Inferior parietal cortex (tissue), 1 donor: ENCODE results near the gene GJA3.

Source experiments
- DNase-seq: peaks from one replicate; pipeline ENCODE4 v3.0.0-alpha.2; 2016; ENCODE audit errors: extremely low spot score

GJA3 gene

GRCh38 chr13:20151016-20151415 lies 9.8 kb downstream of the GJA3 start:
- no peak for DNase-seq

DNA sequence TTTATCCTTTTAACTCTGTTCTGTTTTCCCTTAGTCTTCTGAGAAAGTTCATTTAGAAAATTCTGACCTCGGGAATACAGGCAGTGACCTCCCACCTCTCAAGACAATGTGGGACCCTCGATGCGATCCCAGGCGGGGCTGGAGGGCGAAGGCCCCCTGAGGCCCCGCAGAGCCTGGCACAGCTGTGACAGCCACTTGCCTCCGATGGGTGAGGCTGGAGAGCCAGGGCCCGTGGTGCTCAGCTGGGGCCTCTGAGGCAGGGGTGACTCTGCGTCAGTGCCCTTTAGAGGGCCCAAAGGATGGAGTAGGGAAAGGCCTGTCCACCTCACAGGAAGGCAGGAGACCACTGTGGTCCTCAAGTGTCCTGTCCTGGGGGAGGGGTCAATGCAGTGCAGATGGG lies 10.3 kb downstream of the GJA3 start:
- no peak for DNase-seq

DNA sequence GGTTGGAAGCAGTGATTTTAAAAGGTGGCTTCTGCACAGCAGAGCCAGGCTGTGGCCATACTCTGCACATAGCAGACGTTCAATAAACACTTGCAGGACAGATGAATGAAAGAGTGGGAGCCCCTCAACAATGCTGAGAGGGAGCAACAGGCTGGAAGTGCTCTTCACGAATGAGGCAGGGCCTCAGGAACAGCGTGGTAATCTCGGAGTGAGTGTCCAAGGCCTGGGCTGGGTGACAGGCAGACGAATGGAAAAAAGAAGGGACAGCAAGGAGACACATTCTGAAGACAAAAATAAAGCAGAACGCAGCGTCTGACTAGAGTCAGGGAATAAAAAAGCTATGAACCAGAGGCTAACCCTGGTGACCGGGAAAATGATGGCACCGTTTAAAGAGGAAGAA lies 11.1 kb downstream of the GJA3 start:
- DNase-seq: no peak

DNA sequence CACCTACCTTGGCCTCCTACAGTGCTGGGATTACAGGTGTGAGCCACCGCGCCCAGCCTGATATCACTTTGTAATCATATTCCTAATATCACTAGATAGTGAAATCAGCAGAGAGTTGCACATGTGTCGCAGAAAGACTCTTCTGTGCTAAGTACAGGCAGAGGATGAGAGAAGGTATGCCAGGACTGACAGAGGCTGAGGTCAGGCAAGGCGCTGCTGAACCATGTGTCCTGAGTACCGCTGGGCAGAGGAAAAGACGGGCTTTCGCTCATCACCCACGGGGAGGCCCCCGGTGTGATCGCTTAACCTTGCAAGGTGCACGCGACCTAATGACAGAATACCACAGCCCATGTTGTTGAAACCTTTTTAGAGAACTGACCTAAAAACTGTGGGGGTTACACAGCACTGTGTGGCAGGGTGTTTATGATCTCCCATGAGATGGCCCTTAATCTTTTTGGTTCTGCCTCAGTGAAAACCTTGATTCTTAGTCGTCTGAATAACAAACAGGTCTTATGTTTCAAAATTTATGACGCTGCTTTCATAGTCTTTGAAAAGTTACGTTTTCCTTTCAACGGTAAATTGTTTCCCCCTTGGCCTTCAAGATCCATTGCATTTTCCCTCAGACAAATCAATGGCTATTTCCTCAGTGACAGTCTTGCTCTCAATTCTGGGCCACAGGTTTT lies 12.2 kb downstream of the GJA3 start:
- DNase-seq: no peak

DNA sequence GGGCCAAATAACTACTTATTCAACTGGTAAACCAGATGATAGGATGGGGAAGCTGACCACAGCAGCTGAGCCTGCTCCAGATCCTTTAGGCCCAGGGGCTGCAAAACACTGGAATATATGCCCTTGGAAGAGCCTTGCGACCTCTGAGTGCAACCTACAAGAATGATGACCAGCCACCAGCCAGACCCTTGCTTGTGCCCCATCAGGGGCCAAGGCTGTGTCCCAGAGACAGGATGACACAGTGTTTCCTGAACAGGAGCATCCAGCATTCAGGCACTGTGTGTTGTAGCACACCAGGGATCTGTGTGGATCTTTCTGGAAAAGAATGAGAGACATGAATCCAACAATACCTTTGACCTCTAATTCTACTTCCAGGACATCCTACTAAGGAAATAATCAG lies 14.5 kb downstream of the GJA3 start:
- no peak for DNase-seq

DNA sequence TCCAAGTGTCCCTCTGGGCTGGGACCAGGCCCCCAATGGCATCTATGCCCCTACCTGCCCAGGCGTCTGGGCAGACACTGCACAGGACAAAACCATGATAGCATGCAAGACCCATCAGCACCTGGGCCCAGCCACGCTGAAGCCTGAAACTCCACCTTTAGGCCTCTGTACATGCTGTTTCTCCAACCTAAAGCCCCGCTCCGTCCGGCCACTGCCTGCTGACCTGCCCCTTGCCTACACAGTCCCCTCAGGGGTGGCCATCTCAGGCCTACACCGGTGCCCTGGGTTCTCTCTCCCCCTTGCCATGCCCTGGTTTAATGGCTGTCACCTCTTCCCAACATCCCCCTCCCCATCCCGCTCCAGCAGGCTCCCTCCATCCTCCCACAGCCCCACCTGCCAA lies 15.3 kb downstream of the GJA3 start:
- DNase-seq: no peak

- DNase-seq: no peak
These were observed 16.6 kb downstream of the GJA3 start for GRCh38 chr13:20144141-20144850.

- no peak for DNase-seq
These were observed 17.8 kb downstream of the GJA3 start for GRCh38 chr13:20142927-20143480.

DNA sequence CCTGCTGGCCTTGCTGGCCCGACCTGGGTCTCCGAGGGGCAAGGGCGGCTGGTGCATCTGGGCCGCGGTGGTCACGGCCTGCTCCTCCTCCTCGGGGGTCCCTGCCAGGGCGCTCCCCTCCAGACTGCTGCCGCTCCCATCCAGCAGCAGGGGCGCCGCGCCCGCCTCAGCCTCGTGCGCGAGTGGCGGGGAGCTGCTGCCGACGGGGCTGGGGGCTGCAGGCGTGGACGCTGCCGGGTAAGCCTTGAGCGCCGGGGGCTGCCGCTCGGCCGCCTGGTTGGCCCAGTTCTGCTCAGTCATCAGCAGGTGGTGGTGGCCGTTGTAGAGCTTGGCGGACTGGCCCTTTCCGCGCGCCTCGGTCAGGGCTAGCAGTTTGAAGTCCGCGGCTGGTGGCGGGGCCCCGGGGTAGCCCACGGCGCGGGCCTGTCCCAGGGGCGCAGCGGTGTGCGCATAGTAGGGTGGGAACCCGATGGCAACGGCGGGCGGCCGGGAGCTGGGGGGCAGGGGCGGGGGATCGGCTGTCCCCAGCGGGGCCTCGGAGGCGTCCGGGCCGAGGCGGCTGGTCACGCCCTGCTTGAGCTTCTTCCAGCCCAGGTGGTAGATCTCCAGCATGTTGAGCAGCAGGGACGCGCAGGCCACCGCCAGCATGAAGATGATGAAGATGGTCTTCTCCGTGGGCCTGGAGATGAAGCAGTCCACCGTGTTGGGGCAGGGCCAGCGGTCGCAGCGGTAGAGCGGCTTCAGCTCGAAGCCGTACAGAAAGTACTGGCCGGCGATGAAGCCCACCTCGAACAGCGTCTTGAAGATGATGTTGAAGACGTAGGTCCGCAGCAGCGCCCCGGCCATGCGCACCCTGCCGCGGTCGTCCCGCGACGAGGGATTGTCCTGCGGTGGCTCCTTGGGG lies 18.6 kb downstream of the GJA3 start:
- no peak for DNase-seq

DNA sequence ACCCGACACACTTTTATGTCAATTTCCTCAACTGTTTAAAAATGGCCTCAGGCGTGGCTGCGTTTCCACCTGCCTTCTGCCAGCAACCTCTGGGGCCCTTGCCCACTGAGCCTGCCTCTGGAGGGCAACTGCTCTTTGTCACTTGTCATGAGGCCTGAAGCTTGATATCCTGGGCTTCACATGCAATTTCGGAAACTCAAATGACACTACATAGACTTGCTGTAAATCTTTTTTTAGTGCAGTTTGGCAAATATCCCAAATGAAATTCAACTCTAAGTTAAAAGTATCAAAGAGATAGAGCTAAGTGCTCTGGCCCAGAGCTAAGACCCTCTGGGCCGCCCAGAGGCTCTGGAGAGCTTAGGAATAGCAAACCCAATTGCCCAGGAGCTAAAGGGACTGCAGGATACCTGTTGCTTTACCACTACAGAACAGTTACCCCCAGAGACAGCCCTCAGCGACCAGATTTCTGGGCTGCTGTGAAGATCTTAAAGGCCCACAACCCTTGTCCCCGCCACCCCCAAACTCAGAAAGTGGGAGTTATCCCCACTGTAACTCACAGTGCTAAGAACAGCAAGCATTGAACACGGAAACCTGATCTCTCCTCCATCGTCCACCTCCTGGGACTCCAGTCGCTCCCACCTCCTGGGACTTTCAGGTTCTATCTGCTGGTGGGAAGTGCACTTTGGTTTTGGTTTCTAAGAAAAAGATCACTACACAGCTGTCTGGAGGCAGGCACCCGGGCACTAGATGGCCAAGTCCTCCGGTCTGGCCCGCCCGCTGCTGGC lies 19.4 kb downstream of the GJA3 start:
- DNase-seq: no peak

DNA sequence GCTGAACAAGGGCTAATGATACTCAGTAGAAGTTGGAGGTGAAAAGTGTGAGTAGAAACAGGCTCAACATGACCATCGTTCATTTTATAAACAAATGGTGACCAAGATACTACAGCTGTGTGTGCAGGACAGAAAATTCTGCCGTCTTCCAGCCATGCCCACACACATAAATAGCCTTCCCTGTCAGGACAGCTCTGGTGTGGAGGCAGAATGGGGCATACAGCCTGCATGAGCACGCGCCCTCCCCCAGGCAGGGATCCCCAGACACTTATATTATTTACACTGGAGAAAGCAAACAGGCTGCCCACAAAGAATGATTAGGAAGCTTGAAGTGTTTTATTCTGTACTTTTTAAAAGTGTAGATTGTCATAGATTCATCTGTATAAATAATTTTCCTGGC lies 20.4 kb downstream of the GJA3 start:
- DNase-seq: no peak

DNA sequence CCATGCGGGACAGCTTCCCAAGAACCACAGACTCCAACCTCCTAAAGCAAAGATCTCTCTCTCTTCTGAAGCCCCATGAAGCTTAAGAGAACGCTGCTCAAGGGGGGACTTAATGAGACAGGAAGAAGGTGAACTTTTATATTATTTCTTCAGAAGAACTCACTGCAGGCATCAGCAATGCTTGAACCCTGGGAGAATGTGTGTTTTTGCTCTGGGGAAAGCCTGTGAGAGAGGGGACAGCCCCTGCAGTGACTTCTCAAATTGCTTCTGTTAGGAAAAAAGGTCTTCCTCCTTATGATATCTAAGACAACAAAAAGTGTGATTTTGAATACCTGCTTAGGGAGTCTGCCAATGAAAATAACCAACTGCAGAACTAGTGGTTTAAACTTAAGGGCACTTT lies 23.0 kb downstream of the GJA3 start:
- DNase-seq: no peak

DNA sequence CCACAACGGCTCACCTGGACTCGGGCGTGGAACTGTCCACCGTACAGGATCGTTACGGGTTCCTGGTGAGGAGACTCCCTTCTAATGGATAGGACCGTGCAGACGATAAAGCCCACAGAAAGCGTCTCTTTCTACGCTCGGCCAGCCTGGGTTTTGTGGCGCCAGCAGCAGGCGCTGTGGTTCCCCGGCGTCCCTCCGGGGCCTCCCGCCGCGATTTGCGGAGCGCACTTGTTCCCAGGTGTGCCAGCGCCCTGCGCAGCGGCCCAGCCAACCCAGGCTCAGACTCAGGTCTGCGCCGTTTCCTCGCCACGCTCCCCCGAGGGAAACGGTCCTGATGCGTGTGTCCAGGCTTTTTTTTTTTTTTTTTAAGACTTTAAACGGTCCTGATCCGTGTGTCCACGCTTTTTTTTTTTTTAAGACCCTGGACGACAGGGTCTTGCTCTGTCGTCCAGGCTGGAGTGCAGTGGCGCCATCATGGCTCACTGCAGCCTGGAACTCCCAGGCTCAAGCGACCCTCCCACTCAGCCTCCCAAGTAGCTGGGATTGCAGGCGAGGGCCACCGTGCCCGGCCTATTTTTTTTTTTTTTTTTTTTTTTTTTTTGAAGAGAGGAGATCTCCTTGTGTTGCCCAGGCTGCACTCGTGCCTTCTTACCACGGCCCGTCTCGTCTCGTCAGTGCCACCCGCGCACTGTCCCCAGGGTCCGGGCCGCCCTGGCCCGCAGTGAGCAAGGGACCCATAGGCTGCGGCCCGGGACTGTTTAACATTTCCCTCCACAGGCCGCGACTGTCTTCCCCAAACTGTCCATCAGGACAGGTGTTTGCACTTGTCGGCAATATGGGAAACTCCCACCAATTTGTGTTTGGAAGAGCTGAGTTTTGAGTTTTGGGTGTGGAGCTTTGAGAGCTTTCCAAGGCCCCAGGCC lies 23.8 kb downstream of the GJA3 start:
- no peak for DNase-seq

GRCh38 chr13:20134732-20135131 lies 26.1 kb downstream of the GJA3 start:
- DNase-seq: no peak

- no peak for DNase-seq
These were observed 28.7 kb downstream of the GJA3 start for GRCh38 chr13:20132052-20132634.

- DNase-seq: no peak
These were observed 29.6 kb downstream of the GJA3 start for GRCh38 chr13:20131057-20131832.

GRCh38 chr13:20130652-20131051 lies 30.2 kb downstream of the GJA3 start:
- DNase-seq: no peak

- DNase-seq: no peak
These were observed 30.8 kb downstream of the GJA3 start for GRCh38 chr13:20130012-20130411.

DNA sequence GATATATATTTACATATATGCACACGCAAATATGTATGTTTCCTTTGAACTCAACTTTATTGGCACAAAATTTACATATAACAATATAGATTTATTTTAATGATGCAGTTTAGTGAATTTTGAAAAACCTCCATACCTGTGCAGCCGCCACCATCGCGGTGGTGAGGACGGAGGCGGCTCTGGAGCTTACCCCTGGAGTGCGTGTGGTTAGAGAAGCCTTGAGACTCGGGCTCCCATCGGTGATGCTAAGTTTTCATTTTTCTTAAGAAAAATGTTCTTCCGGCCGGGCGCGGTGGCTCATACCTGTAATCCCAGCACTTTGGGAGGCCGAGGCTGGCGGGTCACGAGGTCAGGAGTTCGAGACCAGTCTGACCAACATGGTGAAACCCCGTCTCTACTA lies 31.8 kb downstream of the GJA3 start:
- DNase-seq: no peak
